ENCODE data around the gene EME2. TPM values are rescaled to one million over a fixed set of nuclear protein-coding genes. Genes with fewer than 3 reads are reported as not detected.
A peak's percentile ranks its signal among the peaks of the same experiment; 100 is the strongest.
"Not testable (repeated sequence)": the region's sequence is repeated elsewhere in the genome, so short reads cannot be mapped to it uniquely, and the experiment has no call there.

EME2 gene
- total RNA-seq, 1 donor from 2014 or later: 41.5 TPM

- Mint-ChIP-seq H3K4me1 (no peaks in the 10 kb centered on the region), H3K9me3 (peaks cover 10% of the 10 kb centered on the region), H3K36me3 (peaks cover 11% of the 10 kb centered on the region), H3K27me3 (ENCODE audit: low read depth) (no peaks in the 10 kb centered on the region), H3K4me3 (no peak overlapping the region), H3K27ac (no peak overlapping the region)
- DNase-seq (ENCODE audit: low spot score in 2 of 2, unreplicated experiment in 2 of 2): peak in 1 of 2 experiments; percentile 35
- TF ChIP-seq CTCF (IDR thresholded peaks at IDR 0.05; ENCODE audit: unreplicated experiment): no peak
Observed at GRCh38 chr16:1794908-1795666, 22.5 kb downstream of the EME2 start.

- H3K4me3 Mint-ChIP-seq; H3K4me1 Mint-ChIP-seq; DNase-seq (ENCODE audit: low spot score in 2 of 2, unreplicated experiment in 2 of 2); H3K27ac Mint-ChIP-seq; H3K27me3 Mint-ChIP-seq (ENCODE audit: low read depth): not testable (repeated sequence)
- Mint-ChIP-seq H3K9me3 (peaks cover 16% of the 10 kb centered on the region), H3K36me3 (peaks cover 15% of the 10 kb centered on the region)
Observed at GRCh38 chr16:1799263-1799662, 26.7 kb downstream of the EME2 start.

DNA sequence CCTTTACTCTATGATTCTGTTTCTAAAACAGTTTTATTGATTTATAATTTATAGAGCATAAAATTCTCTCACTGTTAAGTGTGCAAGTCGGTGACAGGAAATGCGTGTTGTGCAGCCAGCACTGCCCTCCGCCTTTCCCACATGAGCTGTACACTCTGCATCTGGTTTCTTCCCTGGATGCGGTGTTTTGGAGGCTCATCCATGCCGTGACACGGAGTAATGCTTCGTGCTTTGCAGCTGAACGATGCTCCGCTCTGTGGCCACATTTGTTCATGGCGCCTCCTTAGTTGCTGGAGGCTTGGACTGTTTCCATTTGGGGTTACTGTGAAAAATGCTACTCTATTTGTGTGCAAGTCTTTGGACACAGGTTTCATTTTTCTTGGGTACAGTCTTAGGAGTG is 28.1 kb downstream of the EME2 start:
- peaks cover 20% of the 10 kb centered on the region for H3K36me3 Mint-ChIP-seq
- no peak for TF ChIP-seq CTCF (IDR thresholded peaks at IDR 0.05; ENCODE audit: unreplicated experiment)
- no peak overlapping the region for H3K27ac Mint-ChIP-seq
- no peaks in the 10 kb centered on the region for H3K27me3 Mint-ChIP-seq (ENCODE audit: low read depth)
- no peaks in the 10 kb centered on the region for H3K4me1 Mint-ChIP-seq
- H3K4me3 Mint-ChIP-seq: no peak overlapping the region
- H3K9me3 Mint-ChIP-seq: peaks cover 16% of the 10 kb centered on the region
- DNase-seq (ENCODE audit: low spot score in 2 of 2, unreplicated experiment in 2 of 2): no peak

- no peak for TF ChIP-seq CTCF (IDR thresholded peaks at IDR 0.05; ENCODE audit: unreplicated experiment)
- no peak for DNase-seq (ENCODE audit: low spot score in 2 of 2, unreplicated experiment in 2 of 2)
- H3K4me3 Mint-ChIP-seq: no peak overlapping the region
Observed at GRCh38 chr16:1807626-1808025, 35.0 kb downstream of the EME2 start.

DNA sequence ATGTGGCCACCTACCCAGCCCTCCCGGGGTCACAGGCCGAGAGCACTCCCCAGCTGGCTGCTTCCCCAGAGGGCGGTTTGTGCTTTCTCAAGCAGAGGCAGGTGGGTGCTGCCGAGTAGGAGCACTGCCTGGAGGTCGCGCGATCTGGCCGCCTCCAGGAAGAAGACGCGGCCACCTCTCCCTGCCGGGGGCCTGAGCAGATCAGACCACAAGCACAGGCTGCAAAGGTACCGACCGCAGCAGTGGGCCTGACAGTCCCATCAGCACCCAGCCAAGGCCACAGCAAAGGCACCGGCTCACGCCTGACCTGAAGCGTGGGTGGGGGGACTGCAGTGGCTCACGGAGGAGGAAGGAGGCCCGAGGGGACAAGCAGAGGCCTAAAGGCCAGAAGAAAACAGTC is 36.1 kb downstream of the EME2 start:
- Mint-ChIP-seq H3K4me3 (no peak overlapping the region), H3K27ac (no peak overlapping the region), H3K36me3 (peaks cover 27% of the 10 kb centered on the region), H3K27me3 (ENCODE audit: low read depth) (no peaks in the 10 kb centered on the region), H3K9me3 (peaks cover 4% of the 10 kb centered on the region), H3K4me1 (no peaks in the 10 kb centered on the region)
- TF ChIP-seq CTCF (IDR thresholded peaks at IDR 0.05; ENCODE audit: unreplicated experiment): no peak
- no peak for DNase-seq (ENCODE audit: low spot score in 2 of 2, unreplicated experiment in 2 of 2)

More at GRCh38 chr16:1807626-1808025, 35.0 kb downstream of the EME2 start:
- Mint-ChIP-seq H3K36me3 (peaks cover 25% of the 10 kb centered on the region), H3K27me3 (ENCODE audit: low read depth) (no peaks in the 10 kb centered on the region), H3K27ac (no peak overlapping the region), H3K9me3 (peaks cover 4% of the 10 kb centered on the region), H3K4me1 (no peaks in the 10 kb centered on the region)

- no peaks in the 10 kb centered on the region for H3K27me3 Mint-ChIP-seq (ENCODE audit: low read depth)
- no peak overlapping the region for H3K4me3 Mint-ChIP-seq
- no peaks in the 10 kb centered on the region for H3K4me1 Mint-ChIP-seq
- peaks cover 4% of the 10 kb centered on the region for H3K9me3 Mint-ChIP-seq
- no peak for DNase-seq (ENCODE audit: low spot score in 2 of 2, unreplicated experiment in 2 of 2)
- TF ChIP-seq CTCF (IDR thresholded peaks at IDR 0.05; ENCODE audit: unreplicated experiment): no peak
- no peak overlapping the region for H3K27ac Mint-ChIP-seq
- H3K36me3 Mint-ChIP-seq: peaks cover 28% of the 10 kb centered on the region
Observed at GRCh38 chr16:1809281-1809801, 36.7 kb downstream of the EME2 start.

Data from mesothelial cell of epicardium (in vitro differentiated cells).